ENCODE results near the gene TNNC2.

TNNC2 gene

DNA sequence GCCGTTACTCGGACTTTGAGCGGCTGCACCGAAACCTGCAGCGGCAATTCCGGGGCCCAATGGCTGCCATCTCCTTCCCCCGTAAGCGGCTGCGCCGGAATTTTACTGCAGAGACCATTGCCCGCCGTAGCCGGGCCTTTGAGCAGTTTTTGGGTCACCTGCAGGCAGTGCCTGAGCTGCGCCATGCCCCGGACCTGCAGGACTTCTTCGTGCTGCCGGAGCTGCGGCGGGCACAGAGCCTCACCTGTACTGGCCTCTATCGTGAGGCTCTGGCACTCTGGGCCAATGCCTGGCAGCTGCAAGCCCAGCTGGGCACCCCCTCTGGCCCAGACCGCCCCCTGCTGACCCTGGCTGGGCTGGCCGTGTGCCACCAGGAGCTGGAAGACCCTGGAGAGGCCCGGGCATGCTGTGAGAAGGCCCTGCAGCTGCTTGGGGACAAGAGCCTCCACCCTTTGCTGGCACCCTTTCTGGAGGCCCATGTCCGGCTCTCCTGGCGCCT, 13.6 kb upstream of the TNNC2 start:
- H4K20me1 ChIP-seq (ENCODE audit: insufficient read depth, low read length): no peaks in the 10 kb centered on the region

DNA sequence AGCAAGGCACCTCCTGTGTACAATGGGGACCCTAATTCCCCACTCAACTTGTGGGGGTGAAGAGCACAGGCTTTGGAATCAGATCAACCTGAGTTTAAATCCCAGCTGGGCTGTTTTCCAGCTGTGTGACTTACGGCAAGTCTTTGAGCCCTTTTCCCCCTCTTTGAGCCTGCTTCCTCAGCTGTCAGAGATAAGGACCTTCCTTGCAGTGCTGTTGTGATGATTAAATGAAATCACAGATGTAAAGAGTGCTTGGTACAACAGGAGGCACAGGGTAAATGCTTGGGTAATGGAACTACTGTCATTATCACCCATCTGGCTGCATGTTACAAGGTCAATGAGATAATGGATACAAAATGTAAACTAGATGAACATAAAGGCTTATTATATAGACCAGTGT, 9.7 kb upstream of the TNNC2 start:
- no peaks in the 10 kb centered on the region for H3K79me2 ChIP-seq (ENCODE audit: insufficient read depth, low read length)
- no peak overlapping the region for H3K4me3 ChIP-seq (ENCODE audit: low read depth, low read length, poor library complexity, severe bottlenecking)
- TF ChIP-seq EZH2 (IDR thresholded peaks at IDR 0.05; ENCODE audit: borderline replicate concordance, low read length): no peak
- TF ChIP-seq, protein P1, sequence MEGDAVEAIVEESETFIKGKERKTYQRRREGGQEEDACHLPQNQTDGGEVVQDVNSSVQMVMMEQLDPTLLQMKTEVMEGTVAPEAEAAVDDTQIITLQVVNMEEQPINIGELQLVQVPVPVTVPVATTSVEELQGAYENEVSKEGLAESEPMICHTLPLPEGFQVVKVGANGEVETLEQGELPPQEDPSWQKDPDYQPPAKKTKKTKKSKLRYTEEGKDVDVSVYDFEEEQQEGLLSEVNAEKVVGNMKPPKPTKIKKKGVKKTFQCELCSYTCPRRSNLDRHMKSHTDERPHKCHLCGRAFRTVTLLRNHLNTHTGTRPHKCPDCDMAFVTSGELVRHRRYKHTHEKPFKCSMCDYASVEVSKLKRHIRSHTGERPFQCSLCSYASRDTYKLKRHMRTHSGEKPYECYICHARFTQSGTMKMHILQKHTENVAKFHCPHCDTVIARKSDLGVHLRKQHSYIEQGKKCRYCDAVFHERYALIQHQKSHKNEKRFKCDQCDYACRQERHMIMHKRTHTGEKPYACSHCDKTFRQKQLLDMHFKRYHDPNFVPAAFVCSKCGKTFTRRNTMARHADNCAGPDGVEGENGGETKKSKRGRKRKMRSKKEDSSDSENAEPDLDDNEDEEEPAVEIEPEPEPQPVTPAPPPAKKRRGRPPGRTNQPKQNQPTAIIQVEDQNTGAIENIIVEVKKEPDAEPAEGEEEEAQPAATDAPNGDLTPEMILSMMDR (IDR thresholded peaks at IDR 0.05; ENCODE audit: low read length): no peak
- H3K36me3 ChIP-seq (ENCODE audit: insufficient read depth, low read length): no peaks in the 10 kb centered on the region
- H3K9ac ChIP-seq (ENCODE audit: low read length): no peak overlapping the region
- peaks cover 9% of the 10 kb centered on the region; the same call in 1 of the 2 replicates for H3K27me3 ChIP-seq (ENCODE audit: insufficient read depth, low read length)
- H3F3A ChIP-seq (ENCODE audit: insufficient read depth, low read length): no peaks in the 10 kb centered on the region
- no peaks in the 10 kb centered on the region for H3K9me3 ChIP-seq (ENCODE audit: low read length)
- H3K9me2 ChIP-seq (ENCODE audit: low read depth, low read length): no peaks in the 10 kb centered on the region
- H4K20me1 ChIP-seq (ENCODE audit: insufficient read depth, low read length): no peaks in the 10 kb centered on the region
- H2AFZ ChIP-seq (ENCODE audit: low read length): no peak overlapping the region
- H3K4me2 ChIP-seq (ENCODE audit: low read length): no peak overlapping the region
- peaks cover 13% of the 10 kb centered on the region for H3K4me1 ChIP-seq (ENCODE audit: insufficient read depth, low read length, severe bottlenecking)
- no peak overlapping the region for H3K27ac ChIP-seq (ENCODE audit: low read depth, low read length, poor library complexity, severe bottlenecking)

More for the DNA sequence above, 13.6 kb upstream of the TNNC2 start:
- no peak overlapping the region for H3K4me3 ChIP-seq (ENCODE audit: low read depth, low read length, poor library complexity, severe bottlenecking)
- no peaks in the 10 kb centered on the region for H3K9me2 ChIP-seq (ENCODE audit: low read depth, low read length)
- no peaks in the 10 kb centered on the region for H3K27me3 ChIP-seq (ENCODE audit: insufficient read depth, low read length)
- H3K79me2 ChIP-seq (ENCODE audit: insufficient read depth, low read length): no peaks in the 10 kb centered on the region
- no peak overlapping the region for H3K4me2 ChIP-seq (ENCODE audit: low read length)
- H3K36me3 ChIP-seq (ENCODE audit: insufficient read depth, low read length): peaks cover 34% of the 10 kb centered on the region
- TF ChIP-seq, protein P1 (IDR thresholded peaks at IDR 0.05; ENCODE audit: low read length): no peak
- no peak for TF ChIP-seq EZH2 (IDR thresholded peaks at IDR 0.05; ENCODE audit: borderline replicate concordance, low read length)
- no peak overlapping the region for H3K27ac ChIP-seq (ENCODE audit: low read depth, low read length, poor library complexity, severe bottlenecking)
- H2AFZ ChIP-seq (ENCODE audit: low read length): no peak overlapping the region
- H3K9me3 ChIP-seq (ENCODE audit: low read length): no peaks in the 10 kb centered on the region
- H3K9ac ChIP-seq (ENCODE audit: low read length): no peak overlapping the region
- no peaks in the 10 kb centered on the region for H3F3A ChIP-seq (ENCODE audit: insufficient read depth, low read length)
- H3K4me1 ChIP-seq (ENCODE audit: insufficient read depth, low read length, severe bottlenecking): peaks cover 10% of the 10 kb centered on the region

DNA sequence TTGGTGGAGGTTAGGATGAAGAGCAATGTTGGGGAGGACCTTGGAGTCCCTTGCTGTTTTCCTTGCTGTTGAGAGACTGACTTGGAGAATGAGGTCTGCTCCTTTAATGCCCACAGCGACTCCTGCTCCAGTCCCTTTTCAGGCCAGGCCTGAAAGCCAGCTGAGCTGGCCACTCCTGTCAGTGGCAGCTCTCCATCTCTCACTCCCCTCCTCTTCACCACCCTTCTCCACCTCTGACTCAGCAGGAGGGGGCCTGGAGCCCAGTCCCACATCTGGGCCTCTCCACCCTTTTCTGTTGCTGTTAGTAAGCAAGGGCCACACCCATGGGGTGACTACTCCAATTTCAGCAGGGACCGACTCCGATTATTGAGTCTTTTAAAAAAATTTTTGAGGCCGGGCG, 8.7 kb upstream of the TNNC2 start:
- TF ChIP-seq, protein P1 (IDR thresholded peaks at IDR 0.05; ENCODE audit: low read length): no peak
- no peak for TF ChIP-seq EZH2 (IDR thresholded peaks at IDR 0.05; ENCODE audit: borderline replicate concordance, low read length)
- Histone ChIP-seq H3K79me2 (ENCODE audit: insufficient read depth, low read length) (no peaks in the 10 kb centered on the region), H3K27me3 (ENCODE audit: insufficient read depth, low read length) (peaks cover 9% of the 10 kb centered on the region; the same call in 1 of the 2 replicates), H3K9me2 (ENCODE audit: low read depth, low read length) (no peaks in the 10 kb centered on the region), H3F3A (ENCODE audit: insufficient read depth, low read length) (no peaks in the 10 kb centered on the region), H4K20me1 (ENCODE audit: insufficient read depth, low read length) (no peaks in the 10 kb centered on the region), H3K4me3 (ENCODE audit: low read depth, low read length, poor library complexity, severe bottlenecking) (no peak overlapping the region), H3K9me3 (ENCODE audit: low read length) (no peaks in the 10 kb centered on the region), H3K36me3 (ENCODE audit: insufficient read depth, low read length) (no peaks in the 10 kb centered on the region), H3K27ac (ENCODE audit: low read depth, low read length, poor library complexity, severe bottlenecking) (no peak overlapping the region), H3K9ac (ENCODE audit: low read length) (no peak overlapping the region), H3K4me1 (ENCODE audit: insufficient read depth, low read length, severe bottlenecking) (peaks cover 13% of the 10 kb centered on the region), H2AFZ (ENCODE audit: low read length) (no peak overlapping the region), H3K4me2 (ENCODE audit: low read length) (no peak overlapping the region)
